Activated T-cell treated with anti-CD3 and anti-CD28 coated beads, Interleukin-2, amount 50 U/mL, for 24 hours (primary cell): ENCODE measurements around the gene CRYZL1.

ENCODE experiments used
- DNase-seq: peaks from one replicate; pipeline ENCODE4 v3.0.0-alpha.2; 2020
- H3K27ac Mint-ChIP-seq: 2 replicates; pipeline ENCODE4 v1.8.0; 2020; ENCODE audit warnings: mild to moderate bottlenecking, mixed read lengths
- H3K27me3 Mint-ChIP-seq: 2 replicates; pipeline ENCODE4 v1.8.0; 2020; ENCODE audit warnings: mixed read lengths
- H3K36me3 Mint-ChIP-seq: 2 replicates; pipeline ENCODE4 v1.8.0; 2020; ENCODE audit warnings: low read depth, mixed read lengths
- H3K4me1 Mint-ChIP-seq: 2 replicates; pipeline ENCODE4 v1.8.0; 2020; ENCODE audit warnings: low read depth, mixed read lengths
- H3K4me3 Mint-ChIP-seq: 2 replicates; pipeline ENCODE4 v1.8.0; 2020; ENCODE audit warnings: mild to moderate bottlenecking, moderate library complexity, mixed read lengths
- H3K9me3 Mint-ChIP-seq: 2 replicates; pipeline ENCODE4 v1.8.0; 2020; ENCODE audit warnings: mixed read lengths

The CRYZL1 gene

DNA sequence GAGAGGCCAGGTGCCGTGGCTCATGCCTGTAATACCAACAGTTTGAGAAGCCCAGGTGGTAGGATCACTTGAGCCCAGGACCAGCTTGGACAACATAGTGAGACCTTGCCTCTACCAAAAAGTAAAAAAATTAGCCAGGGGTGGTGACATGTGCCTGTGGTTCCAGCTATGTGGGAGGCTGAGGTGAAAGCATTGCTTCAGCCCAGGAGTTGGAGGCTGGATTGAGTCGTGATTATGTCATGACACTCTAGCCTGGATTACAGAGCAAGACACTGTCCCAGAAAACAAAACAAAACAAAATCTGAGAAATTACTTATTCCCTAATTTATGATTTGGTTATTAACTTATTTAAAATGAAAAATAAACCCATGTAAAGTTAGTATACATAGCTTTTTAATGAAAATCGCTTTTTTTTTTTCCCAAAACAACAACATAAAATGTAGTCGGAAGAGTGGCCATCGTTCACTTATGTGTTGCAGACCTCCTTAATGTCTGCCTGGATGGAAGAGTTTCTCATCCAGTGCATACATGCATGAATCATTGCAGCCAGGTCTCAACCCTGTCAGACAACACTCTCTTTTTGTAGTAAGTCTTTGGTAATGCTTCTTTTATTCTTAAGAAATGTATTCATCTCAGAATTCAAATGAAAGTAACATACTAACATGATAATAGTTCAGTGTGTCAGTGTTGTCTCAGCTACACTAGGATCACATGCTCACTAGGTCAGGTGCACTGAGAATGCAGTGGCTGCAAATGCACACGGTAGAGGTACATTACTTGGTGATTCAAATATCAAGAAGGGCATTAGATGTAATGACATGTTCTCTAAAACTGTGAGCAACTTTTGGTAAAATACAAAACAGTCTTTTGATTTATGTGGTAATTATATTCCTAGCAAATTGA, 28.8 kb upstream of the CRYZL1 start:
- Mint-ChIP-seq H3K4me1 (no peaks in the 10 kb centered on the region), H3K36me3 (no peaks in the 10 kb centered on the region), H3K27me3 (no peaks in the 10 kb centered on the region), H3K4me3 (no peak overlapping the region), H3K27ac (no peak overlapping the region), H3K9me3 (no peaks in the 10 kb centered on the region)
- DNase-seq = no peak

- no peak for DNase-seq
- H3K9me3 Mint-ChIP-seq = no peaks in the 10 kb centered on the region
- no peak overlapping the region for H3K4me3 Mint-ChIP-seq
- H3K27ac Mint-ChIP-seq = no peak overlapping the region
- no peaks in the 10 kb centered on the region for H3K4me1 Mint-ChIP-seq
- H3K27me3 Mint-ChIP-seq = no peaks in the 10 kb centered on the region
- no peaks in the 10 kb centered on the region for H3K36me3 Mint-ChIP-seq
Observed at GRCh38 chr21:33668620-33669019, 27.1 kb upstream of the CRYZL1 start.

DNA sequence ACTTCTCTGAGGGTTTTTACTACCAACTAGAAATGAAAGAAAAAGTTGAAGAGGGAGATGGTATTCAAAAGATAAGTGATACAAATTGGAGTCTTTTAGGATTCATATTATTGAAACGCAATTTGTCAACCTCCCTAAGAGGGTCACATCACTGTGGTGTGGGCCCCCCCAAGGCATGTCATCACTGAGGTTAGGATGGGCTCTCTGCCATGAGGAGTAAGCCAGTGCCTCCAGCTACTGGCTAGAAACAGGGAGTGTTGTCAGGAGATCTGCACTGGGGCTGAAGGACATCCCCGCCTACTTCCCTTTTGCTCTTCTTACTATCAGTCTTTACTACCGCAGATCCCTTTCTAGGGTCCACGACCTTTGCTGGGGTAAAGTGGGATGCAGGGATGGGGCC, 26.6 kb upstream of the CRYZL1 start:
- Mint-ChIP-seq H3K9me3 (no peaks in the 10 kb centered on the region), H3K4me1 (no peaks in the 10 kb centered on the region), H3K27me3 (no peaks in the 10 kb centered on the region), H3K27ac (no peak overlapping the region), H3K36me3 (no peaks in the 10 kb centered on the region), H3K4me3 (no peak overlapping the region)
- DNase-seq = no peak

GRCh38 chr21:33667636-33668035, 26.1 kb upstream of the CRYZL1 start:
- H3K4me3 Mint-ChIP-seq = no peak overlapping the region
- H3K27me3 Mint-ChIP-seq = no peaks in the 10 kb centered on the region
- no peaks in the 10 kb centered on the region for H3K36me3 Mint-ChIP-seq
- no peaks in the 10 kb centered on the region for H3K9me3 Mint-ChIP-seq
- no peak overlapping the region for H3K27ac Mint-ChIP-seq
- H3K4me1 Mint-ChIP-seq = no peaks in the 10 kb centered on the region
- DNase-seq = no peak

DNA sequence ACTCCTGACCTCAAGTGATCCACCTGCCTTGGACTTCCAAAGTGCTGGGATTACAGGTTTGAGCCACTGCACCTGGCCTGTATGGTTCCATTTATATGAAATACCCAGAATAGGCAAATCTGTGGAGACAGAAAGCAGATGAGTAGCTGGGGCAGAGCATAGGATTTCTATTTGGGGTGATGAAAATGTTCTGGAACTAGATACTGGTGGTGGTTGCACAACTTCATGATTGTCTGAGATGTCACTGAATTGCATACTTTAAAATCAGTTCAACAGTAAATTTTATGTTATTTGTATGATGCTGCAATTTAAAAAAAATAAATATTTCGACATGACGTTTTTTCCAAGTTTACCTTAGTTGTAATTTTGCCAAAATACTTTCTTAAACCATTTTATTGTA, 24.6 kb upstream of the CRYZL1 start:
- H3K4me3 Mint-ChIP-seq = no peak overlapping the region
- no peaks in the 10 kb centered on the region for H3K36me3 Mint-ChIP-seq
- no peaks in the 10 kb centered on the region for H3K4me1 Mint-ChIP-seq
- H3K9me3 Mint-ChIP-seq = no peaks in the 10 kb centered on the region
- H3K27ac Mint-ChIP-seq = no peak overlapping the region
- H3K27me3 Mint-ChIP-seq = no peaks in the 10 kb centered on the region
- no peak for DNase-seq

DNA sequence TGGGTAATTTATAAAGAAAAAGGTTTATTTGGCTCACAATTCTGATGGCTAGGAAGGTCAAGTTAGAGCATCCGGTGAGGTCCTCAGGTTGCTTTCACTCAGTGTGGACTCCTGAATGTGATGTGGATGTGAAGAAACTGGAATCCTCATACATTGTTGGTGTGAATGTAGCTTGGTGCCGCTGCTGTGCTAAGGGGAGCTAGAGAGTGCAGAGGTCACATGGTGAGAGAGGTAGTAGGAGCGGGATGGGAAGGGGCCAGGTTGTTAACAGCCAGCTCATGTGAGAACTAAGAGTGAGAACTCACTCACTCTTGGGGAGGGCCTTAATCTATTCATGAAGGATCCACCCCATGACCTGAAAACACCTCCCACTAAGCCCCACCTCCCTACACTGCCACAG, 22.6 kb upstream of the CRYZL1 start:
- no peak overlapping the region for H3K27ac Mint-ChIP-seq
- H3K9me3 Mint-ChIP-seq = no peaks in the 10 kb centered on the region
- H3K4me3 Mint-ChIP-seq = no peak overlapping the region
- no peaks in the 10 kb centered on the region for H3K4me1 Mint-ChIP-seq
- no peaks in the 10 kb centered on the region for H3K36me3 Mint-ChIP-seq
- H3K27me3 Mint-ChIP-seq = no peaks in the 10 kb centered on the region
- no peak for DNase-seq

GRCh38 chr21:33663241-33663640, 21.7 kb upstream of the CRYZL1 start:
- Mint-ChIP-seq H3K9me3 (no peaks in the 10 kb centered on the region), H3K27me3 (no peaks in the 10 kb centered on the region)

DNA sequence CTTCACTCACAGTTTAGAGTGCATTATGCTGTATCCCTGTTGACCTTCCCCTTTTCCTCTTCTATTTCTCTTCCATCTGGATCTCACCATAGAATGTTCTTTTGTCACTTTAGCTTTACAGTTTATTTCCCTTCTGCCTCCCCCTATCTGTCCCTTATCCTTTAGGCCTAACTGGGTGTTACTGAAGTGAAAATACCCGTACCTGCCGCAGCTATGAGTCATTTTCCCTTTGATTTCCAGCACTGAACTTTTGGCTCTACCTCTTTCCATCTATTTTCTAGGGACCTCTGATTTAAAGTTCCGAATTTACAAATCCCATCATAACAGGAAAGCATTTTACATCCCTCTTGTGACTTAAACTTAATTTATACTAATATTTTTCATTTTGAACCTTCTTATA, 20.5 kb upstream of the CRYZL1 start:
- Mint-ChIP-seq H3K27me3 (no peaks in the 10 kb centered on the region), H3K4me3 (no peak overlapping the region), H3K4me1 (no peaks in the 10 kb centered on the region), H3K9me3 (no peaks in the 10 kb centered on the region), H3K27ac (no peak overlapping the region), H3K36me3 (no peaks in the 10 kb centered on the region)
- no peak for DNase-seq

More at GRCh38 chr21:33663241-33663640, 21.7 kb upstream of the CRYZL1 start:
- Mint-ChIP-seq H3K36me3 (no peaks in the 10 kb centered on the region), H3K4me3 (no peak overlapping the region), H3K4me1 (no peaks in the 10 kb centered on the region), H3K27ac (no peak overlapping the region)
- no peak for DNase-seq

- no peak overlapping the region for H3K4me3 Mint-ChIP-seq
- H3K9me3 Mint-ChIP-seq = no peaks in the 10 kb centered on the region
Observed at GRCh38 chr21:33661146-33661545, 19.6 kb upstream of the CRYZL1 start.

DNA sequence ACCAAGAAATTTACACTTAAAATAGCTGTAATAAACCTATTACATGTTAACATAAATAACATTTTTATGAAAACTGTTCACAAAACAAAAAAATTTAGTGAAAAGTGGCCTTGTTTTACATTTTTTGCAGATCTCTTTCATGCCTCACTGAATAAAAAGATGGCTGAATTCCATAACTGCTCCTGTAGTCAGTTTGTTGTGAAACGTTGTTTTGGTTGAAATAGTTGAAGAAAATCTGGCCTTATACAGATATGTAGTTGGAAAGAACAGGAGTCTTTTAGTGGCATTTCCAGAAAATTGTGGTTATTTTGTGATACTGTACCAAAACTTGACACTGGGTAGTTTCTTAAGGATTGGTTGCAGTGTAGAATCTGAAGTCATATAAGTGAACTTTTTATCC, 18.9 kb upstream of the CRYZL1 start:
- DNase-seq = no peak
- Mint-ChIP-seq H3K36me3 (no peaks in the 10 kb centered on the region), H3K4me3 (no peak overlapping the region), H3K9me3 (no peaks in the 10 kb centered on the region), H3K27ac (no peak overlapping the region), H3K4me1 (no peaks in the 10 kb centered on the region), H3K27me3 (no peaks in the 10 kb centered on the region)

More at GRCh38 chr21:33661146-33661545, 19.6 kb upstream of the CRYZL1 start:
- H3K27me3 Mint-ChIP-seq = no peaks in the 10 kb centered on the region
- no peaks in the 10 kb centered on the region for H3K4me1 Mint-ChIP-seq
- no peak for DNase-seq
- H3K27ac Mint-ChIP-seq = no peak overlapping the region
- no peaks in the 10 kb centered on the region for H3K36me3 Mint-ChIP-seq

GRCh38 chr21:33659568-33659949, 18.0 kb upstream of the CRYZL1 start:
- H3K4me1 Mint-ChIP-seq = no peaks in the 10 kb centered on the region
- H3K27me3 Mint-ChIP-seq = no peaks in the 10 kb centered on the region
- no peak overlapping the region for H3K27ac Mint-ChIP-seq
- no peaks in the 10 kb centered on the region for H3K36me3 Mint-ChIP-seq
- DNase-seq = no peak
- H3K9me3 Mint-ChIP-seq = no peaks in the 10 kb centered on the region
- H3K4me3 Mint-ChIP-seq = no peak overlapping the region

- H3K27ac Mint-ChIP-seq = no peak overlapping the region
- no peak overlapping the region for H3K4me3 Mint-ChIP-seq
- no peaks in the 10 kb centered on the region for H3K4me1 Mint-ChIP-seq
- no peak for DNase-seq
- H3K36me3 Mint-ChIP-seq = no peaks in the 10 kb centered on the region
- H3K27me3 Mint-ChIP-seq = no peaks in the 10 kb centered on the region
- H3K9me3 Mint-ChIP-seq = no peaks in the 10 kb centered on the region
Observed at GRCh38 chr21:33658919-33659567, 17.5 kb upstream of the CRYZL1 start.

- no peak overlapping the region for H3K27ac Mint-ChIP-seq
- H3K4me1 Mint-ChIP-seq = no peaks in the 10 kb centered on the region
- H3K9me3 Mint-ChIP-seq = no peaks in the 10 kb centered on the region
- no peak for DNase-seq
- no peak overlapping the region for H3K4me3 Mint-ChIP-seq
- no peaks in the 10 kb centered on the region for H3K27me3 Mint-ChIP-seq
- no peaks in the 10 kb centered on the region for H3K36me3 Mint-ChIP-seq
Observed at GRCh38 chr21:33657124-33657820, 15.7 kb upstream of the CRYZL1 start.

DNA sequence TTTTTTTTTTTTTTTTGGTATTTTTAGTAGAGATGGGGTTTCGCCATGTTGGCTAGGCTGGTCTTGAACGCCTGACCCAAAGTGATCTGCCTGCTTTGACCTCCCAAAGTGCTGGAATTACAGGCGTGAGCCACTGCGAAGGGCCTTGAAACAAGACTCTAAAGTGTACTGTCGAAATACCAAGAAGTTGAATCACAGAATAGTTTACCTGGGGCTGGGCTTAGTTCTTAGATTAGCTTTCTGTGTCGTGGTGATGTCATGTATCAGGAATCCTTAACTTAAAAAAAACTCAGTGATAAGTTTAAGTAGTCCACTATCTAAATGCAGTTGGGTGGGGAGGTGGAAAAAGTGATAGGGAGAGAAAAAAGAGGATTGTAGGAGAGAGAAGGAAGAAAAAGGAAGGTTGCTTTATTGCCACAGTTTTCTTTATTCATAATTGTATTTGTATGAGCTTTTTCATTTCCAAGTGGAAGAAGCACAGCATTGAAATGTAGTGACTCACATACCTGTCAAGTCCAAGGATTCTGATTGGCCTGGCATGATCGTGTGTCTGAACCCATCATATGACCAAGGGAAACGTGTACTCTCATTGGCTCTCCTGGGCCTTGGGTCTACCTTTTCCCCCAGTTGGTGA, 14.2 kb upstream of the CRYZL1 start:
- H3K27me3 Mint-ChIP-seq = no peaks in the 10 kb centered on the region
- no peaks in the 10 kb centered on the region for H3K4me1 Mint-ChIP-seq
- H3K36me3 Mint-ChIP-seq = no peaks in the 10 kb centered on the region
- no peaks in the 10 kb centered on the region for H3K9me3 Mint-ChIP-seq
- H3K27ac Mint-ChIP-seq = no peak overlapping the region
- no peak overlapping the region for H3K4me3 Mint-ChIP-seq
- DNase-seq = no peak
